ENCODE results near the gene FXN. TPM values are rescaled to one million over a fixed set of nuclear protein-coding genes. Genes with fewer than 3 reads are reported as not detected.
"Not testable (repeated sequence)": the region's sequence is repeated elsewhere in the genome, so short reads cannot be mapped to it uniquely, and the experiment has no call there.

The FXN gene
- total and polyA plus RNA-seq, 2 experiments from 2014 or later: 5.6 to 22.0 TPM

DNA sequence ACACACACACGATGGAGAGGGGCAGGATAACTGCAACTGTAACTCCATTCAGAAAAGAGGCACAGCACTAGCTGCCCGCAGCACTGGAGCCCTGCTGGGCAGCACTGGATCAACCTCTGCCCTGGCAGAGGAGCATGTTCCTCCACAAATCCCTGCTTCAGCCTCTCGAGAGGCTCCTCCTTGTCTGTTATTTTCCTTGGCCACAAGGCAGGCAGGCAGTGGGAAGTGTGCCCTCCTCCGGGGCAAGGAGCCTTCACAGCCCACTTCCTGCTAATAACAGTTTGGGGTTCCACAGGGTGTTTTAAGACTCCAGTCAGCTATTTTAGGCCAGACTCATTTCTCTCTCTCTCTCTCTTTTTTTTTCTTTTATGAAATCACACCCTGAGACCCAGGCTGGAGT, 11.8 kb downstream of the FXN start:
- 79 to 86% methylated on average over 4 of the region's 4 CpGs for WGBS, 2 experiments (ENCODE audit: low coverage in 1 of 2, low lambda C conversion rate in 2 of 2, missing lambda C conversion rate in 2 of 2)
- DNase-seq: no peak

DNA sequence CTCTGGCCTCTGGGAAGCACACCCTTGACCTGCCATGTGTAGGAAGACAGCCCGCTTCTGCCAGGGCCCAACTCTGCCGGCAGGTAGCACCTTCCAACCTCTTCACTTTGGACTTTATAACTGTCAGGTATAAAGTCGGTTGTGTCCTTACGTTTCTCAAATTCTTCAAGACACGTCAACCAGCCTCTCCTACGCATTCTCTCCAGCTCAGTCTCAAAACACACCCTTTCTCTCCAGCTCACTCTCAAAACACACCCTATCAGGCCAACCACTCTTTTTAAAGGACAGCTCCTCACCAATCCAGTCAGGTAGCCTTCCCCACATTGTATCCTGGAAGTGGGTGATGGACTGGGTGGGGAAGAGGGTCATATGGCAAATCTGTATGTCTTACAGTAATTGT, 13.5 kb downstream of the FXN start:
- Histone ChIP-seq H4K20me1 (ENCODE audit: insufficient read depth) (no peaks in the 10 kb centered on the region), H3K4me3 (no peak overlapping the region), H3K4me1 (ENCODE audit: insufficient read depth) (peaks cover 6% of the 10 kb centered on the region; the same call in 1 of the 2 replicates), H3F3A (ENCODE audit: insufficient read depth) (no peaks in the 10 kb centered on the region), H3K27ac (no peak overlapping the region), H2AFZ (no peak overlapping the region), H3K36me3 (ENCODE audit: low read depth) (no peaks in the 10 kb centered on the region), H3K79me2 (ENCODE audit: insufficient read depth) (no peaks in the 10 kb centered on the region), H3K9ac (no peak overlapping the region), H3K9me2 (ENCODE audit: insufficient read depth) (no peaks in the 10 kb centered on the region), H3K9me3 (ENCODE audit: low read depth) (no peaks in the 10 kb centered on the region), H3K4me2 (ENCODE audit: unreplicated experiment) (no peak overlapping the region), H3K27me3 (replicated peaks; ENCODE audit: insufficient read depth) (no peaks in the 10 kb centered on the region)
- no peak for DNase-seq
- 93 to 96% methylated on average over 6 of the region's 6 CpGs for WGBS, 2 experiments (ENCODE audit: low coverage in 1 of 2, low lambda C conversion rate in 2 of 2, missing lambda C conversion rate in 2 of 2)
- no peak for TF ChIP-seq EZH2 (IDR thresholded peaks at IDR 0.05; ENCODE audit: insufficient read depth, poor library complexity, severe bottlenecking)
- TF ChIP-seq EZH2phosphoT487 (IDR thresholded peaks at IDR 0.05; ENCODE audit: insufficient read depth, low read depth): no peak
- in situ Hi-C loops (cut with MboI): no loop called here

More for the DNA sequence above, 11.8 kb downstream of the FXN start:
- Histone ChIP-seq H3K9me3 (ENCODE audit: low read depth) (no peaks in the 10 kb centered on the region), H3K9ac (no peak overlapping the region), H3K9me2 (ENCODE audit: insufficient read depth) (no peaks in the 10 kb centered on the region), H3F3A (ENCODE audit: insufficient read depth) (no peaks in the 10 kb centered on the region), H3K27ac (no peak overlapping the region), H3K79me2 (ENCODE audit: insufficient read depth) (no peaks in the 10 kb centered on the region), H4K20me1 (ENCODE audit: insufficient read depth) (no peaks in the 10 kb centered on the region), H3K4me1 (ENCODE audit: insufficient read depth) (peaks cover 6% of the 10 kb centered on the region; the same call in 1 of the 2 replicates), H3K27me3 (replicated peaks; ENCODE audit: insufficient read depth) (no peaks in the 10 kb centered on the region), H3K36me3 (ENCODE audit: low read depth) (no peaks in the 10 kb centered on the region), H3K4me3 (no peak overlapping the region), H2AFZ (no peak overlapping the region), H3K4me2 (ENCODE audit: unreplicated experiment) (no peak overlapping the region)
- TF ChIP-seq EZH2 (IDR thresholded peaks at IDR 0.05; ENCODE audit: insufficient read depth, poor library complexity, severe bottlenecking) (no peak), EZH2phosphoT487 (IDR thresholded peaks at IDR 0.05; ENCODE audit: insufficient read depth, low read depth) (no peak)
- in situ Hi-C loops (cut with MboI): no loop called here

DNA sequence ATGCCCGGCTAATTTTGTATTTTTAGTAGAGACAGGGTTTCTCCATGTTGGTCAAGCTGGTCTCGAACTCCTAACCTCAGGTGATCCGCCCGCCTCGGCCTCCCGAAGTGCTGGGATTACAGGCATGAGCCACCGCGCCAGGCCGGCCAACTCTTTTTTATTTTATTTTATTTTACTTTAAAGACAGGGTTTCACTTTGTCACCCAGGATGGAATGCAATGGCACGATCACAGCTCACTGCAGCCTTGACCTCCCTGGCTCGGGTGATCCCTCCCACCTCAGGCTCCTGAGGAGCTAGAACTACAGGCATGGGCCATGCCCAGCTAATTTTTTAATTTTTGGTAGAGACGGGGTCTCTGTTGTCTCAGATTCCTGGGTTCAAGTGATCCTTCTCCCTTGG, 15.4 kb downstream of the FXN start:
- H3K9me3 ChIP-seq (ENCODE audit: low read depth); H3K4me2 ChIP-seq (ENCODE audit: unreplicated experiment); H3K36me3 ChIP-seq (ENCODE audit: low read depth); H4K20me1 ChIP-seq (ENCODE audit: insufficient read depth); in situ Hi-C loops (cut with MboI); H3K9ac ChIP-seq; H2AFZ ChIP-seq; H3K27me3 ChIP-seq (replicated peaks; ENCODE audit: insufficient read depth); H3K27ac ChIP-seq; H3K9me2 ChIP-seq (ENCODE audit: insufficient read depth); H3K4me3 ChIP-seq; DNase-seq; H3K4me1 ChIP-seq (ENCODE audit: insufficient read depth); H3F3A ChIP-seq (ENCODE audit: insufficient read depth); H3K79me2 ChIP-seq (ENCODE audit: insufficient read depth): not testable (repeated sequence)
- WGBS, 2 experiments (ENCODE audit: low coverage in 1 of 2, low lambda C conversion rate in 2 of 2, missing lambda C conversion rate in 2 of 2): 95 to 99% methylated on average over 12 of the region's 12 CpGs

DNA sequence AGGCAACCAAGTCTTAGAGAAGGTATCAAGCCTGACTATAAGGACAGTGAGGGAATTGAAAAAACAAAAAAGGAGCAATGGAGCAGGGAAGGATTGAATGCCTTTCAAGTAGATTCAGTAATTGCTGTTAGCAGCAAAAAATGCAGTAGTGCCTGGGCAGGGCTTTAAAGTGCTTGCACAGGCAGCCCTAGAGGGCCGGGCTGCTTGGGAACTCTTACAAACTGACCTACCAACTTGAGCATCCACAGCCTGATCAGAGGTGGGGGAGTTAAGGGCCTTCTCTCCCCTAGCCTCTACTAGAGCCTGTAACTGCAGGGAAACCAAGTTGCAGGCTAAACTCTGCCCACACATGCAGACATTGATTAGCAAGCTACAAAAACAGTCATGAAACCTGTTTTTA, 19.4 kb downstream of the FXN start:
- Histone ChIP-seq H3K9ac (no peak overlapping the region), H3K27me3 (replicated peaks; ENCODE audit: insufficient read depth) (no peaks in the 10 kb centered on the region), H3F3A (ENCODE audit: insufficient read depth) (no peaks in the 10 kb centered on the region), H2AFZ (no peak overlapping the region), H3K4me2 (ENCODE audit: unreplicated experiment) (no peak overlapping the region), H3K4me1 (ENCODE audit: insufficient read depth) (no peaks in the 10 kb centered on the region), H3K4me3 (no peak overlapping the region), H3K9me2 (ENCODE audit: insufficient read depth) (no peaks in the 10 kb centered on the region), H3K27ac (no peak overlapping the region), H3K36me3 (ENCODE audit: low read depth) (no peaks in the 10 kb centered on the region), H3K79me2 (ENCODE audit: insufficient read depth) (no peaks in the 10 kb centered on the region), H3K9me3 (ENCODE audit: low read depth) (no peaks in the 10 kb centered on the region), H4K20me1 (ENCODE audit: insufficient read depth) (no peaks in the 10 kb centered on the region)
- in situ Hi-C loops (cut with MboI): loop anchor here (5.0 kb wide), 1 partner anchor 137 kb away; no protein-coding TSS in a partner anchor
- no peak for DNase-seq
- no peak for TF ChIP-seq EZH2phosphoT487 (IDR thresholded peaks at IDR 0.05; ENCODE audit: insufficient read depth, low read depth)
- TF ChIP-seq EZH2 (IDR thresholded peaks at IDR 0.05; ENCODE audit: insufficient read depth, poor library complexity, severe bottlenecking): no peak
- WGBS, 2 experiments (ENCODE audit: low coverage in 1 of 2, low lambda C conversion rate in 2 of 2, missing lambda C conversion rate in 2 of 2): 75 to 100% methylated on average over 1 of the region's 1 CpG

DNA sequence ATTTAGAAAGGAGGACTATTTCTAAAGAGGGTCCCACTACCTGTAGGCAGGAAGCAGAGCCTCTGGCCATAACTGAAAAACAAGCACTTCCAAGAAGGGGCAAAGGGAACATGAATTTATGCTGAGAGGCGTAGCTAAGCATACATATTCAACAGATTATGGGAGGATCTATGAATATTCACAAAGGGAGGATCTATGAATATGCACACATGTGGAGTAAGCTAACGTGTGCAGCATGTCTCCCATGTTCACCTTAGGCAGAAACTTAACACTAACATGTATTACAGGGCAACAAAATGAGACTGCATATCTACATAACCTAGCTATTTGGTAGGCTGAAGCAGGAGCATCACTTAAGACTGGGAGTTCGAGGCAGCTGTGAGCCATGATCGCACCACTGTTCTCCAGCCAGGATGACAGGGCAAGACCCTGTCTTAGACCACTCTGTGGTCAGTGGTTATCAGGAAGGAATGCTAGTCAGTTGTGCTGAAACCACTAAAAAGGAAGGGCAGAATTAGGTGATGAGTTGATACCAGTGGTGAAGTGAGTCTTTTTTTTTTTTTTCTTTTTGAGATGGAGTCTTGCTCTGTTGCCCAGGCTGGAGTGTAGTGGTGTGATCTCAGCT, 20.8 kb downstream of the FXN start:
- TF ChIP-seq EZH2 (IDR thresholded peaks at IDR 0.05; ENCODE audit: insufficient read depth, poor library complexity, severe bottlenecking) (no peak), EZH2phosphoT487 (IDR thresholded peaks at IDR 0.05; ENCODE audit: insufficient read depth, low read depth) (no peak)
- Histone ChIP-seq H3K9me3 (ENCODE audit: low read depth) (no peaks in the 10 kb centered on the region), H4K20me1 (ENCODE audit: insufficient read depth) (no peaks in the 10 kb centered on the region), H3K4me1 (ENCODE audit: insufficient read depth) (no peaks in the 10 kb centered on the region), H3K4me3 (no peak overlapping the region), H3K27me3 (replicated peaks; ENCODE audit: insufficient read depth) (no peaks in the 10 kb centered on the region), H3K27ac (no peak overlapping the region), H3K9ac (no peak overlapping the region), H3K79me2 (ENCODE audit: insufficient read depth) (no peaks in the 10 kb centered on the region), H3F3A (ENCODE audit: insufficient read depth) (no peaks in the 10 kb centered on the region), H3K4me2 (ENCODE audit: unreplicated experiment) (no peak overlapping the region), H2AFZ (no peak overlapping the region), H3K9me2 (ENCODE audit: insufficient read depth) (no peaks in the 10 kb centered on the region), H3K36me3 (ENCODE audit: low read depth) (no peaks in the 10 kb centered on the region)
- no peak for DNase-seq
- 92 to 98% methylated on average over 4 of the region's 4 CpGs for WGBS, 2 experiments (ENCODE audit: low coverage in 1 of 2, low lambda C conversion rate in 2 of 2, missing lambda C conversion rate in 2 of 2)
- in situ Hi-C loops (cut with MboI): loop anchor here (5.0 kb wide), 1 partner anchor 136 kb away; no protein-coding TSS in a partner anchor
